CD8-positive, alpha-beta memory T cell (primary cell): Measurements from ENCODE around the gene KCNJ3. TPM values are rescaled to one million over a fixed set of nuclear protein-coding genes. Genes with fewer than 3 reads are reported as not detected.

Source experiments
- CTCF ChIA-PET: fragments of 350-600 bp; sonication (Branson Sonifier 250); formaldehyde crosslinking; loops from one replicate; lab custom pipeline; 2021; ENCODE audit warnings: antibody characterized with exemption; lab: Charles Lee
- POLR2A ChIA-PET: fragments of 350-600 bp; sonication (Branson Sonifier 250); formaldehyde crosslinking; loops from one replicate; lab custom pipeline; 2021; ENCODE audit warnings: antibody characterized with exemption; lab: Charles Lee
- DNase-seq, 5 donors: peaks; one replicate each; pipeline versions ENCODE4 v3.0.0 to v3.0.0-alpha.2; 2020 to 2022; ENCODE audit warnings: mixed read lengths in 1 of 5
- H3K27ac ChIP-seq: one replicate; pipeline ENCODE4 v1.7.0; 2013; ENCODE audit warnings: low read depth, mild to moderate bottlenecking, low read length, moderate library complexity
- H3K27me3 ChIP-seq: 2 replicates; pipeline ENCODE4 v1.7.0; 2013; ENCODE audit warnings: low read length, mild to moderate bottlenecking; ENCODE audit not compliant: insufficient read depth, poor library complexity, severe bottlenecking
- H3K36me3 ChIP-seq: 2 replicates; pipeline ENCODE4 v1.7.0; 2013; ENCODE audit warnings: mild to moderate bottlenecking, low read length, moderate library complexity; ENCODE audit not compliant: insufficient read depth
- H3K4me1 ChIP-seq: 2 replicates; pipeline ENCODE4 v1.7.0; 2013; ENCODE audit warnings: mild to moderate bottlenecking, low read length, moderate library complexity; ENCODE audit not compliant: insufficient read depth
- H3K4me3 ChIP-seq: 2 replicates; pipeline ENCODE4 v1.7.0; 2013; ENCODE audit warnings: mild to moderate bottlenecking, low read length
- H3K9me3 ChIP-seq: 2 replicates; pipeline ENCODE4 v1.7.0; 2013; ENCODE audit warnings: mild to moderate bottlenecking, low read length
- H3K27ac Mint-ChIP-seq, 8 donors: one replicate each; pipeline ENCODE4 v1.8.0; 2020 to 2021; ENCODE audit warnings: mixed read lengths in 8 of 8, mild to moderate bottlenecking in 6 of 8, inconsistent platforms in 3 of 8, moderate library complexity in 3 of 8
- H3K27me3 Mint-ChIP-seq, 2 donors: one replicate each; pipeline ENCODE4 v1.8.0; 2020 to 2021; ENCODE audit warnings: mixed read lengths in 2 of 2, mild to moderate bottlenecking in 1 of 2, moderate library complexity in 1 of 2
- H3K36me3 Mint-ChIP-seq, 3 donors: one replicate each; pipeline ENCODE4 v1.8.0; 2020 to 2021; ENCODE audit warnings: mixed read lengths in 3 of 3, inconsistent platforms in 1 of 3, mild to moderate bottlenecking in 1 of 3
- H3K4me1 Mint-ChIP-seq, 3 donors: one replicate each; pipeline ENCODE4 v1.8.0; 2020 to 2021; ENCODE audit warnings: mixed read lengths in 3 of 3, inconsistent platforms in 1 of 3, mild to moderate bottlenecking in 1 of 3
- H3K4me3 Mint-ChIP-seq, 7 donors: one replicate each; pipeline ENCODE4 v1.8.0; 2020 to 2021; ENCODE audit warnings: mixed read lengths in 7 of 7, mild to moderate bottlenecking in 6 of 7, moderate library complexity in 4 of 7, inconsistent platforms in 2 of 7
- H3K9me3 Mint-ChIP-seq, 5 donors: one replicate each; pipeline ENCODE4 v1.8.0; 2020 to 2022; ENCODE audit warnings: mixed read lengths in 5 of 5, mild to moderate bottlenecking in 3 of 5, moderate library complexity in 2 of 5, inconsistent platforms in 1 of 5
- polyA plus RNA-seq: library from polyadenylated mRNA; unstranded; fragments of 300-500 nt; fragmentation: Illumina TruSeq; gene quantifications from one replicate; pipeline ENCODE4 v1.2.3, GENCODE V29; 2021
- total RNA-seq, 2 experiments: library from RNA; stranded (reverse); gene quantifications; one replicate each; pipeline ENCODE4 v1.2.3, GENCODE V29; 2021

The KCNJ3 gene
- total and polyA plus RNA-seq, 3 experiments from 2014 or later: not detected

DNA sequence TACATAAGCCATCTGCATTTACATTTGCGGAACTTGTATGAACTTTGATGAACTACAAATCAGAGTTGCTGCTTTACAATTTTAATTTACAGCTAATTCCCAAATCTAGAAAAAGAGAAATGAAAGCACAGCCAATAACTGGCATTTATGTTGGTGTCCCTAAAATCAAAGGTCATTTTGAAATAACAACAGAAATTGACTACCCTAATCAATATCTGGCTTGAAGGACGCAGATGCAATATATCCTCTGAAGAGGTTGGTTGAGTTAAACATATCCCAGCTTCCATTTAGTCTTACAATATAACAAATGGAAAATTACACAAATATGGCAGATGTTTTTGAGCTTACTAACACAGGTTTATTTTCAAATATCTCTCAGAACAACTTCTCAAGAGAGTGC lies 177.5 kb downstream of the KCNJ3 start:
- Mint-ChIP-seq H3K4me3 (no peak overlapping the region), H3K27me3 (no peaks in the 10 kb centered on the region), H3K27ac (no peak overlapping the region), H3K4me1 (no peaks in the 10 kb centered on the region), H3K36me3 (no peaks in the 10 kb centered on the region), H3K9me3 (peaks cover 0 to 5% (median 0%) of the 10 kb centered on the region in 5 donors)
- no peak overlapping the region for H3K27ac ChIP-seq
- H3K36me3 ChIP-seq: no peaks in the 10 kb centered on the region
- POLR2A ChIA-PET: no interaction called here
- no peak for DNase-seq
- no peak overlapping the region for H3K4me3 ChIP-seq
- no peaks in the 10 kb centered on the region for H3K4me1 ChIP-seq
- CTCF ChIA-PET: no interaction called here
- no peaks in the 10 kb centered on the region for H3K27me3 ChIP-seq
- H3K9me3 ChIP-seq: no peaks in the 10 kb centered on the region

DNA sequence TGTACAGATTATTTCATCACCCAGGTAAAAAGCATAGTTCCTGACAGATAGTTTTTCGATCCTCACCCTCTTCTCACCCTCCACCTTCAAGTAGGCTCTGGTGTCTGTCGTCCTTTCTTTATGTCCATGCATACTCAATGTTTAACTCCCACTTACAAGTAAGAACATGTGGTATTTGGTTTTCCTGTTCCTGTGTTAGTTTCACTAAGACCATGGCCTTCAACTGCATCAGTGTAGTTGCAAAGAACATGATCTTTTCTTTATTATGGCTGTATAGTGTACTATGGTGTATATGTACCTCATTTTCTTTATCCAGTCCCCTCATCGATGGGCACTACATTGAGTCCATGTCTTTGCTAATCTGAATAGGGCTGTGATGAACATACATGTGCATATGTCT lies 184.2 kb downstream of the KCNJ3 start:
- Mint-ChIP-seq H3K4me1 (no peaks in the 10 kb centered on the region), H3K36me3 (peaks cover 0 to 1% (median 0%) of the 10 kb centered on the region in 3 donors), H3K4me3 (no peak overlapping the region), H3K27me3 (no peaks in the 10 kb centered on the region), H3K9me3 (peaks cover 0 to 22% (median 9%) of the 10 kb centered on the region in 5 donors), H3K27ac (no peak overlapping the region)
- Histone ChIP-seq H3K4me3 (no peak overlapping the region), H3K36me3 (no peaks in the 10 kb centered on the region), H3K4me1 (no peaks in the 10 kb centered on the region), H3K27ac (no peak overlapping the region), H3K9me3 (no peaks in the 10 kb centered on the region), H3K27me3 (no peaks in the 10 kb centered on the region)
- no peak for DNase-seq
- POLR2A ChIA-PET: no interaction called here
- CTCF ChIA-PET: no interaction called here

DNA sequence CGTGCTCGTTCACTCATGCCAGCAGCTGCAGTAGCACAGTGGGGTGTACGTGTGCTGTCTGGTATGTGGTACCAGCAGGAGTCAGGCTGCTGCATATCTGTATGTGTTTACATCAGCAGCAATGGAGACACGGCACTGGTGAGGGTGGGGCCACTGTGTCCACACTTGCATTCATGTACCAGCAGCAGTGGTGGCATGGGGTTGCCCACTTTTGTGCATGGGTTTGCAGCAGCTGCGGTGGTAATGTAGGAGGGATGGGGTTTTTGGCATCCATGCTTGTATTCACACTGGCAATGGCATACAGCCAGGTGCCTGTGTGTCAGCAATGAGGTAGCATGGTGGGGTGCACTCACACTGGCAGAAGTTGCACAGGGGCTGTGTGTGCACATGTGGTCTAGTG lies 187.8 kb downstream of the KCNJ3 start:
- no peaks in the 10 kb centered on the region for H3K4me1 Mint-ChIP-seq
- Histone ChIP-seq H3K27me3 (no peaks in the 10 kb centered on the region), H3K27ac (no peak overlapping the region), H3K4me3 (no peak overlapping the region), H3K36me3 (no peaks in the 10 kb centered on the region), H3K9me3 (no peaks in the 10 kb centered on the region), H3K4me1 (no peaks in the 10 kb centered on the region)
- H3K27ac Mint-ChIP-seq: no peak overlapping the region
- POLR2A ChIA-PET: no interaction called here
- no peak for DNase-seq
- CTCF ChIA-PET: no interaction called here
- H3K27me3 Mint-ChIP-seq: no peaks in the 10 kb centered on the region
- no peak overlapping the region for H3K4me3 Mint-ChIP-seq
- H3K36me3 Mint-ChIP-seq: peaks cover 0 to 1% (median 0%) of the 10 kb centered on the region in 3 donors
- peaks cover 3 to 32% (median 13%) of the 10 kb centered on the region in 5 donors for H3K9me3 Mint-ChIP-seq

DNA sequence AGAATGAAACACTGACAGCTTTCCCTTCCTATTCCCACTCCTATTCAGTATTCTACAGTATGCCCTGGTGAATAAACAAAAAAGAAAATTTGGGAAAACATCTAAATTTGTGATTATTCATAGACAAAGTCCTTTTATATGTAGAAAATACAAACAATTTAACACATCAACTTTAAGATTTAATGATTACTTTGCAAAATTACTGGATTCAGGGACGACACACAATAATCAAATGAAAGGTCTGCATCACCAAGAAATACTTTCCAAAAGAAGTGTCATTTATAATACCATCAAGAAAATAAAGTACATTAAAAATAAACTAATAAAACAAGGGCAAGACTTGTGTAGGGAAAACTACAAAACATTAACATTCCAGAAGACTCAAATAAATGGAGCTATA lies 199.8 kb downstream of the KCNJ3 start:
- H3K27me3 ChIP-seq: no peaks in the 10 kb centered on the region
- Mint-ChIP-seq H3K4me3 (no peak overlapping the region), H3K9me3 (peaks cover 0 to 5% (median 4%) of the 10 kb centered on the region in 5 donors), H3K27ac (no peak overlapping the region), H3K36me3 (no peaks in the 10 kb centered on the region), H3K27me3 (peaks cover 0 to 2% of the 10 kb centered on the region in 2 donors), H3K4me1 (no peaks in the 10 kb centered on the region)
- no peak overlapping the region for H3K4me3 ChIP-seq
- H3K27ac ChIP-seq: no peak overlapping the region
- DNase-seq: no peak
- ChIA-PET POLR2A (no interaction called here), CTCF (no interaction called here)
- no peaks in the 10 kb centered on the region for H3K9me3 ChIP-seq
- no peaks in the 10 kb centered on the region for H3K36me3 ChIP-seq
- no peaks in the 10 kb centered on the region for H3K4me1 ChIP-seq

DNA sequence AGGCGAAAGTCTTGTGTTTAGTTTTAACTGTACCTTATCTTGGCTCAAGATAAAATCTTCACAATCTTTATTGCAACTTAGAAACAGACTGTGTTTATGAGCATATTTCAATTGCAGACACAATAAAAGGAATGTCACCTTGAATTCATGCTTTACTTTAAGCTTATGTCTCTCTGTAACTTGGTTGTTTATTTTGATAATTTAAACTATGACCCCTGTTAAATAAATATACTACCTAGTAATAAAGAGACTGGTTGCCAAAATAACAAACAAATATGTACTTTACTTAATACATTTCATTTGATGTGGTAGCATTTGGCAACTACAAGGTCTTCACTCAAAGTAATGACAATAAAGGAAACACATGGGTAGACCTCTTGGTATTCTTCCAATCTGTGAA lies 202.6 kb downstream of the KCNJ3 start:
- no peak overlapping the region for H3K27ac Mint-ChIP-seq
- Histone ChIP-seq H3K27me3 (no peaks in the 10 kb centered on the region), H3K9me3 (no peaks in the 10 kb centered on the region), H3K4me1 (no peaks in the 10 kb centered on the region), H3K36me3 (no peaks in the 10 kb centered on the region), H3K4me3 (no peak overlapping the region), H3K27ac (no peak overlapping the region)
- H3K4me3 Mint-ChIP-seq: no peak overlapping the region
- peaks cover 3 to 10% (median 5%) of the 10 kb centered on the region in 5 donors for H3K9me3 Mint-ChIP-seq
- H3K27me3 Mint-ChIP-seq: no peaks in the 10 kb centered on the region
- H3K4me1 Mint-ChIP-seq: no peaks in the 10 kb centered on the region
- DNase-seq: no peak
- POLR2A ChIA-PET: no interaction called here
- CTCF ChIA-PET: no interaction called here
- H3K36me3 Mint-ChIP-seq: no peaks in the 10 kb centered on the region
